ENCODE measurements around the gene AHSA1.

The AHSA1 gene

GRCh38 chr14:77458249-77458950, 507 bp downstream of the AHSA1 start:
- no peak for TF ChIP-seq CTCF (IDR thresholded peaks at IDR 0.05; ENCODE audit: extremely low read depth, missing control alignments)
- peak; percentile 24 for DNase-seq (ENCODE audit: low spot score)

GRCh38 chr14:77459072-77459723, 1.3 kb downstream of the AHSA1 start:
- peak; percentile 49 for DNase-seq (ENCODE audit: low spot score)
- peak; percentile 62 for TF ChIP-seq CTCF (IDR thresholded peaks at IDR 0.05; ENCODE audit: extremely low read depth, missing control alignments)

DNA sequence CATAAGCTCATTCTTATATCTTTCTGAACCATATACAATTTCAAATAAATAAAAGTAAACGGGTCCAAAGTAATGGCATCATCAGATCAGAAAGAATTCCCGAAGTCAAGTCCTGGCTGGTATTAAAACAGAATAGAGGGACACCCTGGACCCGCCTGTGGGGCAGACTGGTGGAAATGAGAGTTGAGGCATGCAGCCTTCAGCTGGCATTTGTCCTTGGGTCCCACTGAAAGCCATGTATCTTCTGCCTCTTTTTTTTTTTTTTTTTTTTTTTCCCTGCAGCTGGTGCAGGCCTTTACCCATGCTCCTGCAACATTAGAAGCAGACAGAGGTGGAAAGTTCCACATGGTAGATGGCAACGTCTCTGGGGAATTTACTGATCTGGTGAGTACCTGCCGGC, 9.9 kb downstream of the AHSA1 start:
- DNase-seq (ENCODE audit: low spot score), result no peak
- TF ChIP-seq CTCF (IDR thresholded peaks at IDR 0.05; ENCODE audit: extremely low read depth, missing control alignments), result no peak

- TF ChIP-seq CTCF (IDR thresholded peaks at IDR 0.05; ENCODE audit: extremely low read depth, missing control alignments), result no peak
- no peak for DNase-seq (ENCODE audit: low spot score)
These were observed 11.2 kb downstream of the AHSA1 start for GRCh38 chr14:77469067-77469505.

DNA sequence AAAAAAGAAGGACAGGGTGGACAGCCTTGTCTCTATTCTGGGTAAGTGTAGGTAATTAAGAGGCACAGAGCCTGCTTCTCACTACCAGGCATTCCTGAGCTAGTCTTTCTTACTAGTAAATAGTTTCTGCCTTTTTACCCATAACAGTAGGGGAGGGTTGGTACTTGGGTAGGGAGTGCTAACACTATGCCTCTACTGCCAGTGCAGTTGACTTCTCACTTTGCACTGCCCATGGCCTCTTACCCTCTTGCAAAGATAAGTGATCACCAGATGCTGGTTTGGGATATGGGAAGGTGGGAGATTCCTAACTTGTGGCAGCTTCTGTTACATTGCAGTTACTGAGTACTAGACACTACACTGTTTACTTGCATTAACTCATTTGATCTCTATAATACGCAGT, 11.6 kb downstream of the AHSA1 start:
- no peak for TF ChIP-seq CTCF (IDR thresholded peaks at IDR 0.05; ENCODE audit: extremely low read depth, missing control alignments)
- no peak for DNase-seq (ENCODE audit: low spot score)

DNA sequence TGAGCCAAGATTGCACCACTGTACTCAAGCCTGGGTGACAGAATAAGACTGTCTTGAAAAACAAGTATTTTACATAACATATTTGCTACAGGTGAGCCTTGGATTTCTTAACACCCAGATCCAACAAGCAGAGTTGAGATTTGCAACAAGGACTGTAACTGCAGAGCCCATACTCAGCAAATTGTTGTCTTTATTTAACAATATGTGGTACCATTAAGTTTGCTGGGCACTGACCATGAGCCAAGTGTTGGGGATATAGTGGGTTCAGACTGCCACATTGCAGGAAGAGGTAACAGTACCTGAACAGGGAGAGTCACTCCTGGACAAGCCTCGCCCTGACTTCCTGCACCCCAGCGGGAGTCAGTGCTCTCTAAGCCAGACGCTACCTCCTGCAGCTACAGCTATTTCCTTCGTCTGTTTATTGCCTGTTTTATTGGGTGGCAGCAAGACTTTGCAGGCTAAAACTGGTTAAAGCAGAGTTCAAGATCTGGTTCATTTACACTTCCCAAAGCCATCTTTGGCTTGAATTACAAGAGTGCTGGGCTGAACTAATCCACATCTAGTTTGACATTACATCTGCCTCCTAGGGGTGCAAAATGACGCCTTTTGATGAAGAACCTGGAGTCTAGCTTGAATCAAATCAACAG, 12.5 kb downstream of the AHSA1 start:
- TF ChIP-seq CTCF (IDR thresholded peaks at IDR 0.05; ENCODE audit: extremely low read depth, missing control alignments), result no peak
- DNase-seq (ENCODE audit: low spot score), result no peak

DNA sequence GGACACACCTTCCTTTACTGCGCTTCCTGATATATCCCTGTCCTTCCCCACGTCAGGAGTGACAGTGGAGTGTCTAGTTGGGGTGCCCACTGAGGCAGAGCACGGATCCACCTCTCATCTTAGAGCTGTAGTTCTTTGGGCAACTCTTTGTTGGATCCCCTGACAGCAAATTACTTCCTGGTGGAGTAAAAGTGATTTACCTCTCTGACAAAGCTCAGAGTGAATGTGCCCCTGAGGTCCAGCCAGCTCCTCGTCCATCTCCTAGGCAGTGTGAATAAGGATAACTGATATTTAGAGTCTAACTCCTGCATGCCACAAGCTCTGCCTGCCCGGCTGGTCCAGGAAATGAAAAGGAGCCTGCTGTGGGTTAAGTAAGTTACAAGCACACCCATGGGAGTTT, 16.0 kb downstream of the AHSA1 start:
- no peak for DNase-seq (ENCODE audit: low spot score)
- TF ChIP-seq CTCF (IDR thresholded peaks at IDR 0.05; ENCODE audit: extremely low read depth, missing control alignments), result no peak

Measured in GM20000 (cell line).